LoVo (cell line): ENCODE results near the gene MGAT5.

Experiments
- DNase-seq: peaks from one replicate; pipeline ENCODE4 v3.0.0-alpha.2; 2016; ENCODE audit warnings: low spot score

MGAT5 gene

DNA sequence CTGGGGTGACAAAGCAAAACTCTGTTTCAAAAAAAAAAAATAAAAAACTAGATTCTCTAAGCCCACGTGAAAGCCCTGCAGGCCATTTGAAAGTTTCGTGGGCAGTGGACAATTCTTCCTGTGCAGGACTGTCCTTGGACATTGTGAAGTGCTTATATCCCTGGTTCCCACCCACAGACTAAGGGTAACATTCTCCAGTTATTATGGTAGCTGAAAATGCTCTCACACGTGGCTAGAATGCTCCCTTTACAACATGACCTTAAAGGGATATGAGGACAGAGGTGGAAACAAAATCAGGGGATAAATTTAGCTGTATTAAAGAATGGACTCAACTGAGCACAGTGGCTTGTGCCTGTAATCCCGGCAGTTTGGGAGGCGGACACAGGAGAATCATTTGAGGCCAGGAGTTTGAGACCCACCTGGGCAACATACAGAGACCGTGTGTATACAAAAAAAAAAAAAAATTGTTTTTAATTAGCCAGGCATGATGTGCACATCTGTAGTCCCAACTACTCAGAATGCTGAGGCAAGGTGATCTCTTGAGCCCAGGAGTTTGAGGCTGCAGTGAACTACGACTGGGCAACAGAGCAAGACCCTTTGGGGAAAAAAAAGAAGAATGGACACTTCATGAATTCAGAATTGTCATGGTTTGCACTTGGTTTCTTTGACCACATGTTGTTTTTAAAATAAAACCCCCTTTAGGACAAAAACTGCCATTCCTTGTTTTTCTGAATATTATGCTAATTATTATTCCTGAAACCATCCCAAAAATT is 167.9 kb downstream of the MGAT5 start:
- no peak for DNase-seq

DNA sequence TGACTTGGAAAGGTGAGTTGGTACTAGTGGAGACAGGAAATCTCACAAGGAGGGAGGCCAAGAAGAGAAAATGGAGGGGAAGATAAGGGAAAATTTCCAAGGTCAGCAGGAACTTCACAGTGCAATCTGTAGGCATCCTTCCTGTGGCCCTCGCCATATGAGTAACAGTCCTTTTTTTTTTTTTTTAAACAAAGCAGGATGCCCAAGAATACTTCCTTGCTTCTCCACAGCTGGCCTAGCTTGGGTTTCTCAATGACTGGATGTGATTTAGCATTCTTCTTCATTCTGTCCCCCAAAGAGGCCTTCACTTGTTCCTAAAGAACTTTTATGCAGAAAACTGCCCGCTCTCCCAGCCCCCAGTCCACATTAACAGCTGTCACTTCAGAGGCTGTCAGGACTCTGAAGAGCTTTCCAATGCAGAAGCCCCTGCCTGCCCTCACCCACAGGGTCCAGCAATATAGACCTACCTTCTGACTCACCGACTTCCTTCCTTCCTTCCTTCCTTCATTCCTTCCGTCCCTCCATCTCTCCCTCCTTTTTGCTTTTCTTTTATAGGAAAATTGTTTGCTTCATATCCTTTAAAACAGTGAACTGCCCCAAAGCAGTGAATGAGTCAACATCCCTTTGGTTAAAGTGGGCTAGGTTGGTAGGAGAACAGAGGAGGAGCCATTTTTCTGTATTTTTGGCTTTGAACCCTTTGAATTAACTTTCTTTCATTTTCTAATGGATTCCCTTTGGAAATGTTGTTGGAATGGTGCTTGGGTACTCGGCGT is 172.0 kb downstream of the MGAT5 start:
- DNase-seq: no peak

DNA sequence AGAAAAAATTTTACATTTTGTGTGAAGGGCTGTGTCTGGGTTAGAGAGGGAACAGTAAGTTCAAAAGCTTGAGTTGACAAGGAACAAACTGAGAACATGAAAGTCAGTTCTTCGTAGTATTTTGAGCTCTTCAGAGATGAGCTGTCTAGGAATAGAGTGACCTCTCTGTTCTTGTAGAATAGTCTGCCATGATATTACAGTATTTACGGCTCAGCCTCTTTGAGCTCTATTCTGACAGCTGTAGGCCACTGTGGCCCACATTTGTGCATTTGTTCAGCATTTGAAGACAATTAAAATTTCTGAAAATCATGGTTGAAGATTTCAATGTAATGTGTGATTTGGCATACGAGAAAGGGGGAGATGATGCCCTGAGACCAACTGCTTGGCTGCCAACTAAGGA is 172.8 kb downstream of the MGAT5 start:
- no peak for DNase-seq

DNA sequence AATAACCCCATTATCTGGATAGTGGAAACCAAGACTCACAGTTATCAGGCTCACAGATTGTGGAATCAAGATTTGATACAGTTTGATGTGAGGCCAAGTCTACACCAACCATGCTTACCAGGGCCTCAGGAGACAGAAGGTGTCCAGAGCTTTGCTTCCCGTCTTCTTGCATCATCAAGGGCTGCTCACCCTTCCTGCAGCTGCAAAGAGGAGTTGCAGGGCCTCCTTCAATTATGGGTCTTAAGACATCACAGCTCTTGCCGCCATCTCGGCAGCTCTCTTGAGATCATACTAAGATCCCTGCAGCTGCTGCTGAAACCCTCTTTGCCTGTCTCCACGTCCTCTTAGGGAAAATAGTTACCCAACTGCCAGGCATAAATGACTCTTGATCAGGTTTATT is 176.0 kb downstream of the MGAT5 start:
- DNase-seq: no peak

DNA sequence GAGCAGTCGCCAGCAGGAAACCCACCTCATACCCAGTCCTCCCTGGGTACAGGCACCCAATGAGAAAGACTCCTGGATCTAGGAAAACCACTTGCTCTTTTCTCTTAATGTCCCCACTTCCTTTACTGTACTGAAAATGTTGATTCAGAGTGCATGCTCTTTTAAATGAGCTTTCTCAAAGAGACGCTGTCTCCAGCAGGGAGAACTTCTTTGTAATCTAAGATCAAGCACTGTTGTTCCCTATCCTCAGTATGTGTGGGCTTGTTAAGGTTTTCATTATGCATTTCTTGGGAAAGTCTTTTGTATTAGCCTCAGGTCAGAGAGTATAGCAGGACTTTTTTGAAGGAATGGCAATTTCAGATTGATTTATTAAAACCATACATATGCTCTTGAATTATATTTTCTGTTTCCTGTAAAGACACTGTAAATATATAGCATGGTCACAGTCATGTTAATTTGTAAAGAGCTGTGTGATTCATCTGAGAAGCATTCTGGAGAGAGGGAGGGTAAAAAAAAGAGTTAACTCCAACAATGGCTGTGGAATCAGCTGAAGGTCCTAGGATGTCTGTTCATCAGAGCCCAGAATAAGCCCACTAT is 178.1 kb downstream of the MGAT5 start:
- DNase-seq: no peak

DNA sequence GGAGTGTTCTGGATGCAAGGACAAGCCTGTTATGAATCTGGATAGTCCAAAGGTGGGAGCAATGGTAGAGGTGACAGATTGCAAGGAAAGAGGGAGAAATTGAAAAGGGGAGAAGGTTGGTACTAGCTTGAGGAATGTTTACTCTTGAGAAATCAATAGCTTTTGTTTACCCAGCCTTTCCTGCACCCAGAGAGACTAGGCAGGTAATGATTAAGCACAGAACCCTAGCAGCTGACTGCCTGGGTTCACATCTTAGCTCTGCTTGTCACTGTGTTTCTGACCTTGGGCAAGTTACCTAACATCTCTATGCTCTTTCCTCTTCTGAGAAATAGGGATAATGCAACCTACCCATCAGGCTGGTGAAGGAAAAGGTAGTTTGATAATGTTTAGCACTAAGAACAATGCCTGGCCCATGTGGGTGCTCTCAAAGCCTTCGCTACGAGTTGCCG is 178.6 kb downstream of the MGAT5 start:
- DNase-seq: no peak

DNA sequence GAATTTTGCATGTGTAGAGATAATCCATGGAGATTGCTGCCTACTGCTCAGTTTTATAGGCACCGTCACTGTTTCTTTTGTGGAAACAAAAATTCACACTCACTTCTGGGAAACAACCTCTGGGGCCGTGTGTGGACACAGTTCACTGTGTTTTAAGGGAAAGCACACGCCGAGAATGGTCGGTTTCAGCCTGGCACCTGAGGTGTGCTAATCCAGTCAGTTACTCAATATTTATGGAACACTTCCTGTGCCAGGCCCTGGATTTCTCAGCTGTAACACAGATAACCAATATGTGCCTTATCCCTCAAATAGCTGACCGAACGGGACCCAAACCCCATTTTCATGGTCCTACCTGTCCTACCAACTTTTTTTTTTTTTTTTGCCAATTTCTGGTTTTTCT is 179.6 kb downstream of the MGAT5 start:
- DNase-seq: no peak

DNA sequence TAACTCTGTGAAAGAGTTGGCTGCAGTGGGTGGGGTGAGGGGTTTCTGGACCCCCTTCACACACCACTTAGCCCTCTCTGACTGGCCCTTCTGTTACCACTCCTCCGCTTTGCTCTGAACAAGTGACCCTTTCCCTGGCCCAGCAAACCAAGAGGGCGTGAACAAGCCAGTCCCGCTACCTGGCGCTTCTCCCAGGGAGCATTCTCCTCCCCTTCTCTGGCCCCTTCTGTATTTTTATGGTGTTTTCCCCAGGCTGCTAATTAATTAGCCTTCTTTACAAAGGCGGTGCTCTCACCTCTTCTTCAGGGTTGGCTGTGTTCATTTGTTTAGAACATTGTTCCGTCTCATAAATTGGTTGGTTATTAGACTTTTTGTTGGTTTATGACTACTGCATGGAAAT is 180.1 kb downstream of the MGAT5 start:
- no peak for DNase-seq

DNA sequence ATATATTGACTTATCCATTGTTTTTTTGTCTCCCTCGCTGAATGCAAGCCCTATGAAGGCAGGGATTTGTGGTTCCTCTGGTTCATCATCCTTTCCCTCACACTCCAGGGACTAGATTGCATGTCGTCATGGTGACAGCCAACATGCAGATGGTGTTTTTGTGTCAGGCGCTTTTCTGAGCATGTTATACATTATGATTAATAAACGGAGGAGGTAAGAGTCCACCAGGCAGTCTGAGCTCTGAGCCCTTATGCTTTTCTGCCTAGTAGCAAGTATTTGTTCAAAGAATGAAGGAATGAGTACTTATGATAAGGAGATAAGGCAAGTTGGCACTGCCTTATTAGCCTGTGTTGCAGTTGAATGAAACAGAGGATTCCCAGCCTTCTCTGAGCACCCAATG is 181.6 kb downstream of the MGAT5 start:
- DNase-seq: no peak

DNA sequence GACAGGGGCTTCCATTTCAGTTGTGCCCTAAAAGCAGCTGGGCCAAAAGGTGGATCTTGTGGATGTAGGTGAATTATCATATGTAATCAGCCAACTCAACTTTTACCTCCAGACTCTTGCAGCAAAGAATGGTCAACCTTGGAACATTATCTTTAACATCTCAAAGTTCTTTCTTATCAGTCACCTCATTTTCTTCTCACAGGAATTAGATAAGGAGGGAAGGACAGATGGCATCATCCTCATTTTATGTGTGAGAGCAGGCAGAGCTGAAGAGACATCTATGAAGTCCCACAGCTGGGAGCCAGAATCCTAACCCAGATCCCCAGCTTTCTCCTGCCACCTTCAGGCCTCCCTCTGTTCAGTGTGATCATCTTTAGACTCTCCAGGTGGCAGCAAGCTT is 182.1 kb downstream of the MGAT5 start:
- no peak for DNase-seq

DNA sequence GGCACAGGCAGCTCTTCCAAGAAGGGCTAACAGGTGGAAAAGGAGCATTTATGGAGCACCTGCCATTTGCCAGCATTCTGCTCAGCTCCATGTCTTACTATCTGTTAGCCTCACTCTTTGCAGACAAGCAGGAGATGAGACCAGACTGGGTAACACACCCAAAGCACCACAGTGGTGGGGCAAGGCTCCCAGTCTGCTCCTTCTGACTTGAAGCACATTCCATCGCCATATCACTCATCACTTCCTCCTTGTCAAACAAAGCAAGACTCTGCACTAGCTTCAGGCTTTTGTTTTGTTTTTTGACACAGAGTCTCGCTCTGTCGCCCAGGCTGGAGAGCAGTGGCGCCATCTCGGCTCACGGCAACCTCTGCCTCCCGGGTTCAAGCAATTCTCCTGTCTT is 182.8 kb downstream of the MGAT5 start:
- DNase-seq: no peak

DNA sequence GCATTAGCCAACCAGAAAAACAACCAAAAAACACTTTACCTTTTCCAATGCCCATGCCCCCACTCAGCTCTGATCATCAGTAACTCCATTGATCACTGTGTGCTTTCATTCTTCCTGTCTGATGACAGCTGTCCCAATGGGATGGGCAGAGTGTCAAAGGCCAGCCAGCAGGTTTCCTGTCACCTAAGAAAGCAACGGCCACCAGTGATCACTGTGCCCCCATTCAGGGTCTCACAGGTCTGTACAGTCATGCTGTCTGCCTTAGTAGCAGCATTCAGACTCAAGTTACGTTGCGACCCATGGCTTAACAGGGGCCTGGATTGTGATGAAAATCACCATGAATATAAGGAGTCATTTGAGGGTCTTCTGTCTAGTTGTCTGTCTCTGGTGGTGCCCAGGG is 184.5 kb downstream of the MGAT5 start:
- no peak for DNase-seq

DNA sequence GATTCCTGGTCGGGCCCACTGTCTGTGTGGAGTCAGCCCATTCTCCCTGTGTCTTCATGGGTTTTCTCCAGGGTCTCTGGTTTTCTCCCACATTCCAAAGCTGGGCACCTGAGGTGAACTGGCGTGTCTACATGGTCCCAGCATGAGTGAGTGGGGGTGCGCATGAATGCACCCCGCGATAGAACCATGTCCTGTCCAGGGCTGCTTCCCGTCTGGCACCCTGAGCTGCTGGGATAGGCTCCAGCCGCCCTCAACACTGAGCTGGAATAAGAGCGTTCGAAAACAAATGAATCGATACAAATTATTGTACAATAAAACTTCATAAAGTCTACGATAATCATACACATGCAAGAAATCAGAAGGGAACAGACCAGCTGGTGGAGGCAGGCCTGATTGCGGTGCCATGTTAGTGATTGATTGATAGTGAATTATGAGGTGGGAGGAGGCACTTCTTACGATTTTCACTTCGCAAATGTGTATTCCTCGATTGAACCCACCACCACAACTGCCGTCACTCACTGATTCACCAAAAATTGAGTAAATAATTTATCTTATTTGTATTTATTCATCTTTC is 186.6 kb downstream of the MGAT5 start:
- DNase-seq: no peak

DNA sequence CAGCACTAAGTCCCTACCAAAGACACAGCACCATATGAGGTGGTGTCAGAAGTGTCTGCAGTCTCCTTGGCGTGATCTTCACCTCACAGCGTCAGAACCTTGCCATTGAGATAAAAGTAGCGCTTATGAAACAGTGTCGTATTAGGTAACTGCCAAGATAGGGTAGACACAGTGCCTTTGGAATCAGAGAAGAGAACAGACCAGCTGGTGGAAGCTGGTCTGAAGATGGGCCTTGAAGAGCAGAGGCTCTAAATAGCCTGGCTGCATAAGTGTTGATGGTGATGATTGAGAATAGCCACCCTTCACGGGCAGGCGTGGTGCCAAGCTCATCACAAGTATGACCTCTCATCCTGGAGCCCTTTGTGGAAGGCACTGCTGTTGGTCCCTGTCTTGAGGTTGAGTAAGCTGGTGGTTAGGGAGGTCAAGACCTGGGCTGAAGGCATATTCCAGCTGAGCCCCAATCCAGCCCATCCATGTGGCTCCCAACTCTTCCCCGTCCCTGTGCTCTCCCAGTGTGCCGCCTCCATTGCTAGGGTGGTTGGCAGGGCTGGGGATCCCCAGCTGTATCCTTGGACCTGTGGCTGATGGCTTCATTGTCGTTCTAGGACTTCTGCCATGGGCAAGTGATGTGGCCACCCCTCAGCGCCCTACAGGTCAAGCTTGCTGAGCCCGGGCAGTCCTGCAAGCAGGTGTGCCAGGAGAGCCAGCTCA is 187.4 kb downstream of the MGAT5 start:
- no peak for DNase-seq

DNA sequence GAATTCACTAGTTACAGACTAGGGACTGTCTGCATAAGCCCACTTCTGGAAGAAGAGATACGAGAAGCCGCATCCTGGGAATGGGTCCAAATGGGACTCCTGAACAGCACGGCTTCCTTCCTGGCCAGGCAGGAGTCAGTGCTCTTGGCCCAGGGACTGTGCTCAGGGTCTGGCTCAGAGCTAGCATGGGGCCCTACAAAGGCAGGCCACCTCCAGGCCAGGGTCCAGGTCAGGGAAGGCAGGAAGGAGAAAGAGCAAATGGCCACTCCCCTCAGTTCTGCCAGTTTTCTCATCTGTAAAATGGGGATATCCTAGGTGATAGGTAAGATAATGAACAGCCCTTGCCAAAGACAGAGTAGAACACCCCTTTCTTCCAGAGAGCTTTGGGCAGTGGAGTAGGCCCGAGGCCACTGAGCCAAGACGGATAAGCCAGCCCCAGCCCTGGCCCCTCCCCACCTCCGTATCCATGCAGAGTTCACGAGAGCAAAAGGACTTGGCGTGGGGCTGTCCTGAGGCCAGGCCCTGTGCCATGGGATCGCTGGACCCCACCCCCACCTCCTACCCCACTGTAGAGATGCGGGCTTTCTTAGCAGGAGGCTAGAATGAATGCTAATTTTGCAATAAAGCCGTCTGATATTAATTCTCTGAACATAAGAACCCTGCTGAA is 190.1 kb downstream of the MGAT5 start:
- DNase-seq: no peak

DNA sequence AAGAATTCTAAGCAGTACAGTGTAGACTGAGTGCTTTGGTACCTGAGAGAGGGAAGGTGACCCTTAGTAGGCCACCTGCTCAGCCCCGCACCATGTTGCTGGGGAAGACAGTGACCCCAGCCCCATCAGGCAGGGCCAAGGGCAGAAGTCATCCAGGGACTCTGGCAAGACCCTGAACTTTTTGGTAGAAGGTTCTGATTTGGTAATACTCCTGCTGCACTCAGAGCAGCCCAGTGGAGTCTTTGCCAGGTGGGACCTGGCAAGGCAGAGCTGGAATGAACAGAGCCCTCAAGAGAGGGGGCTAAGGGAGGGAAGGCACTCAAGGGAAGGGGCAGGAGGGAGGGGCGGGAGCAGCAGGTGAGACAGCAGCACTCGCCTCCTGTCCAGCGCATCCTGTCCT is 191.2 kb downstream of the MGAT5 start:
- no peak for DNase-seq

DNA sequence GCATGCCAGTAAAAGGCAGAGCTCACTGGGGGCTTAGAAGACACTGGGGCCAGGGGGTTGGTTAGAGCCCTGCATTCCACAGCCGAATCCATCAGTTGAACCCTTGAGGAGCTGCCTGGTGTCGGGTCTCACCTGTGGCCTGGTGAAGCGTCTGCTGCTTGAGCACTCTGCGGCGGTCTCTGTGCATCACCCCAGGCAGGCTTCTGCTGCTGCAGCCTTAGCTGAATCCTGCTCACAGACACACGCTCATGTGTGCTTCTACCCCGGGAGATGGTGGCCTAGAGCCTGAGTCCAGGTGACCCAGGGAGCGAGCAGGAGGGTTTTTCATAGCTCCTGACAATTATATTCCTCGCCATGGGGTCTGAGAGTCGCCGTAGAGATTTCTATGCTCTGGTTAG is 192.1 kb downstream of the MGAT5 start:
- DNase-seq: no peak

DNA sequence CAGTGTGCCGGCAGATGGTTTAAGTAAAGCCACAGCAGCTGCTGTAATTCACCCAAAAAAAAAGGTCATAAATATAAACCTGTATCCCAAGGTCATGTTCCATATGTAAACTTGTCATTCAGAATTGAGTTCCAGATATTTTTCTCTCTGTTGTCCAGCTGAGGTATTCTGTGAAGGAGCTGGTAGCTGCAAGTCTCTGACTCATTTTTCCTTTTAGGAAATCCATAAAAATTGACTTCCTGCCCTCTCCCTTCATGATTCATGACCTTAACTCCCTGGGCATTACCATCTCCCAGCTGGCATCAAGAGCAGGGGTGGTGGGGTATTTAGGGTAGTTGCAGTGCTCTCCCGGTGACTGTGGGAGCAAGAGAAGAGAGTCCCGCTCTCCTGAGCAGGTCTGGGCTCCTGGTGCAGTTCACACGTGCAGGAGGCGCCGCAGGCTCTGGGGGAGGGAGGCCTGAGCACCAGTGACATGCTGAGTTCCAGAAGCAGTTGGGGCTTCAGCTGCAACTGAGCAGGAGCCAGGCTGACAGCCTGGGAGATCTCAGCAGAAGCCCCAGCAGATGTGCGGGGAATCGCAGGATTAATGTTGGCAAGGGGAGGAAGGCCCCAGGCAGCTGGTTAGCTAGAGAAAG is 192.6 kb downstream of the MGAT5 start:
- no peak for DNase-seq

DNA sequence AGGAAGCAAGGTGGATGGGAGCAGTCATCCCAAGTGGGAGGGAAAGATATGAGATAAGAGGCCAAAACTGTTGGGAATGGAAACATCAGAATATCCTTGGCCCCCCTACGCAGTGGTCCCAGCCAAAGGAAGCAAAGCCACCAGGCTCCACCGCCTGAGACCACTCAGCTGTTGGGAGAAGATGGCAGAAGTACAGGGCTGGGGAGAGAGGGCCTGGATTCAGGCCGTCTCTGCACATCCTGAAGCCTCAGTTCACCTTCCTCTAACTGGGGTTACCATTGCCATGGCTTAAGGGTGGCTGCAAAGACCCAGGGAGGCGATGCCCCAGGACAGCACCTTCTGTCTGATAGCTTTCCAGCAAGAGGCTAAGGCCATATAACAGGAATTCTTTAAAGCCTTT is 193.8 kb downstream of the MGAT5 start:
- no peak for DNase-seq

DNA sequence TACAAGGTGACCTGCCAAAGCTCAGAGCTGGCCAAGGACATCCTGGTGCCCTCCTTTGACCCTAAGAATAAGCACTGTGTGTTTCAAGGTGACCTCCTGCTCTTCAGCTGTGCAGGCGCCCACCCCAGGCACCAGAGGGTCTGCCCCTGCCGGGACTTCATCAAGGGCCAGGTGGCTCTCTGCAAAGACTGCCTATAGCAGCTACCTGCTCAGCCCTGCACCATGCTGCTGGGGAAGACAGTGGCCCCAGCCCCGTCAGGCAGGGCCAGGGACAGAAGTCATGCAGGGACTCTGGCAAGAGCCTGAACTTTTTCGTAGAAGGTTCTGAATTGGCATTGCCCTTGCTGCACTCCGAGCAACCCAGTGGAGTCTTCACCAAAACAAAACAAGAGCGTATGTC is 194.8 kb downstream of the MGAT5 start:
- DNase-seq: no peak

DNA sequence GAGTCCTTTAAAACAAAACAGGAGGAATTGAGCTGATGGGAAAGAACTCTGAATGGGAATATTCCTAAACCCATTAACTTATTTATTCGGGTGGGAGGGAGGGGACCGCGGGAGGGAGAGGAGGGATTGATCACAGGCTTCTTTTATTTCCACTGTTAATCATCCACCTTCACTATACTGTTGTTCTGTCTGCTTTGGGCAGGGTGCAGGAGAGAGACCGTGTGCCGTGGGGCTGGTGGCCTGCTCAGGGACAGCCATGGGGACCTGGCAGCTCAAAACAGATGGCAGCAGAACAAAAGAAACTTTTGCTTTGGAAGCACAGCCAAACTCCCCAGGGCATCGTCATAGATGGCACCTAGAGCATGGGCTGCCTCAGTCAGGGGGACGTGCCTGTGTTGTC is 195.3 kb downstream of the MGAT5 start:
- no peak for DNase-seq
